UCSD-AML1 (cell line): Measurements from ENCODE around the gene ANP32B.
"Not testable (repeated sequence)": the region's sequence is repeated elsewhere in the genome, so short reads cannot be mapped to it uniquely, and the experiment has no call there.

Source experiments
- DNase-seq: peaks from one replicate; lab custom pipeline; 2025; ENCODE audit not compliant: unreplicated experiment; lab: John Stamatoyannopoulos, UW

Gene ANP32B

DNA sequence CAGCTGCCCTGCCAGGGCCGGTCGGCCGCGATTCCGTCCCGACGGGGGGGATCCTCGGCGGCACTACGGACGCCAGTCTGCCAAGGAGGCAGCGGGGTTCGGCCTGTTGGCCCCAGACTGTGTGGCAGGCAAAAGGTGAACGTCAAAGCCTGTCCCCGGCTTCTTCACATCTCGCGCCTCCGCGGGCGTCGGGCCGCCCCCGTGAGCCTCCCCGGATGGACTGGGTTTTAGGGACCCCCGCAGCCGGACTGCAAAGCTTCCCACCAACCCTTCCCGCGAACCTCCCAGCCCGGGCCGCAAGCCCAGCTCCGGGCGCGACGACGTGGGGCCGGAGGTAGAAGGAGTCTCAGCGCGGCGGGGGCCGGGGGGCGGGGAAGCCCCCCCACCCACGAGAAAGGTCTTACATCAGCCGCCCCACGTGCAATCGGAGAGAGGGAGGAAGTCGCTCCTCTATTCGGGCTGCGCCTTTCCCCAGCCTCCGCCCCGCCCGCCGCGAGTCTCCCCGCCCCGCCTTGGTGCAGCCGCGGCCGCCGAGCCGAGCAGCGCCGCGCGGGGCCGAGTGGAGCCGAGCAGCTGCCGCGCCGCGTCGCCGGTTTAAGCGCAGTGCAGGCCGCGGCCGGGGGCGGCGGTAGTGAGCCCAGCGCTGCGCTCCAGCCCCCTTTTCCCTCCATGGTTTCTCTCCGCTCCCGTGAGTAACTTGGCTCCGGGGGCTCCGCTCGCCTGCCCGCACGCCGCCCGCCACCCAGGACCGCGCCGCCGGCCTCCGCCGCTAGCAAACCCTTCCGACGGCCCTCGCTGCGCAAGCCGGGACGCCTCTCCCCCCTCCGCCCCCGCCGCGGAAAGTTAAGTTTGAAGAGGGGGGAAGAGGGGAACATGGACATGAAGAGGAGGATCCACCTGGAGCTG, at the start of gene ANP32B:
Gene ANP32B (plus strand): TSS at position 659 of the 906 bp plus-strand sequence. CDS start 215 bp downstream, at position 874.
- peak; percentile 97 for DNase-seq

DNA sequence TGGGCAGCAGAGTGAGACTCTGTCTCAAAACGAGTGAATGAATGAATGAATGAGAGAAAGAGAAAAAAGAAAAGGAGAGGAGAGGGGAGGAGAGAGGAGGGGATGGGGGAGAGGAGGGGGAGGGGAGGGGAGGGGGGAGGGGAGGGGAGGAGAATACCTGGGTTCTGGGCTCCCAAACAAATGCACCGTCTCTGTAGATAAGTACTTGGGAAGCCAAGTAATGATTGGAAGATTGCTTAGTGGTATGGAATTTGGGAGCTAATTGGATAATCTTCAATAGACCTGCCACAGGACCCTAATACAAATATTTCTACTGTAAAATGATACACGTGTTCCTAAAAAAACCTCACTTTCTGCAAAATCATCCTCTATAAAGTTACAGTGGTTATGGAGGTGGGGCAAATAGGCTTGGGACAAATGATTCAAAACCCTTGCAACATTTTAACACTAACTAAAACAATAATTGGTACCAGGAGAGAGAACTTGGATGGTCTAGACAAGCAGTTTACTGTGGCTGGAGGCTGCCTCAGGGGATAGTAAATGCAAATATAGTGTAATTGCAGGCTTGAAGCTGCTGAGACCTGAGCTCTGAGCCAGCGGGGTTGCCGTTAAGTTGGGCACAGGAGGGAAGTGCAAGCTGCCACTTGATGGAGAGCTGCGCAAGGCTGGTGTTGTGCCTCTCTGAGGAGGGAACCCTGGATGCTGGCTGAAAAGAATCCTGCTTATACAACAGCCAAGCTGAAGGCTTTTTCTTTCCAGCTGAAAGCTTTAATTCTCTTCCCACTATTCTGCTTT, 48.6 kb upstream of the ANP32B start:
- peak; percentile 31 for DNase-seq

DNA sequence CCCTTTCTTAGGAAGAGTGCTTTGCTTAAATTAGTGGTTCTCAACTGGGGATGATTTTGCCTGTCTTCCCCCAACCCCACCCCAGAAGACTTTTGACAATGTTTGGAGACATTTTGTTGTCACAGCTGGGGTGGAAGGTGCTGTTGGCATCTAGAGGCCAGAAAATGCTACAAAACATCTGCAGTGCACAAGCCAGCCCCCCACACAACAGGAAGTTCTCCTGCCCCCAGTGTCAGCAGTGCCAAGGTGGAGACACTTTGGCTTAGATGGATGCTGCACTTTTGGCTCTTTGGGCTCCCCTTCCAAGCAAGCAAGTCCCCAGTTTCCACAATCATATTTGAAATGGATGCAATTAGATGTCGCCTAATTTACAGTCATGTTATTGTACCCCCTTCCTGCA, 47.9 kb upstream of the ANP32B start:
- DNase-seq = no peak

DNA sequence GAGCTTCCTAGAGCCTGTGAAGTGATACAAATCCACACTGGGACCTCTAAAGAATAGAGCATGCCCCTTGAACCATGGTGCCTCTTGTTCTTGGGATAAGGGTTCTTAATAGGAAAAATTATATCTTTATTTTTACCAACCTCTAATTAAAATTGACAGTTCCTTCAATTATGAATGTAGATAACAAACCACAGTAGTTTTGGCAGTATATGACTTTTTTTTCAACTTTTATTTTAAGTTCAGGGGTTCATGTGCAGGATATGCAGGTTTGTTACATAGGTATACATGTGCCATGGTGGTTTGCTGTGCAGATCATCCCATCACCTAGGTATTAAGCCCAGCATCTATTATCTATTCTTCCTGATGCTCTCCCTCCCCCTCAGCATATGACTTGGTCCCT, 46.1 kb upstream of the ANP32B start:
- no peak for DNase-seq

DNA sequence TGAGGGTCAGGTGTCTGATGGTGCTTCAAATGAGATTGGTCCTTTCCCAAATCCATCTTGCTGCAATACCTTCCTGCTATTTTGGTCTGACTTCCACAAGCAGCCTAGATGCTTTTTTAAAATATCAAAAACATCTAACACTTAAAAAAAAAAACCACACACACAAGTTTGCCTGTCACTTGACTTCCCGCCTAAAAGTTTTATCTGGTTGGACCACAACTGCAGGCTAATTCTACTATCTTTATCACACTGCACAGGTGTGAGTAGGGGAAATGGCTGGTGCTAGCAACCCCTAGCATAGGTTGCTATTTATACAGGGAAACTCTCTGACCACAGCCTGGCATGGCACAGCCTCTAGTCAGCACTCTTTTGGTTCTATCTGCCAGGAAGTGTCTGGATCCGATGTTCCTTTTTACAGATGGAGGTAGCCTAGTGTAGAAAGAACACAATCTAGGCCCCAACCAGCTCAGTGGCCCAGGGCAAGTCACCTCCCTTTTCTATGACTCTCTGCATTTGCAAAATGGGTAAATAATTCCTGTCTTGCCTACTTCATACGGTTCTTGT, 45.0 kb upstream of the ANP32B start, which contains the start of gene HEMGN:
Gene HEMGN (minus strand): TSS at position 92 of the 564 bp plus-strand sequence. CDS start 36 bp downstream, at position 56.
- DNase-seq = peak; percentile 73

DNA sequence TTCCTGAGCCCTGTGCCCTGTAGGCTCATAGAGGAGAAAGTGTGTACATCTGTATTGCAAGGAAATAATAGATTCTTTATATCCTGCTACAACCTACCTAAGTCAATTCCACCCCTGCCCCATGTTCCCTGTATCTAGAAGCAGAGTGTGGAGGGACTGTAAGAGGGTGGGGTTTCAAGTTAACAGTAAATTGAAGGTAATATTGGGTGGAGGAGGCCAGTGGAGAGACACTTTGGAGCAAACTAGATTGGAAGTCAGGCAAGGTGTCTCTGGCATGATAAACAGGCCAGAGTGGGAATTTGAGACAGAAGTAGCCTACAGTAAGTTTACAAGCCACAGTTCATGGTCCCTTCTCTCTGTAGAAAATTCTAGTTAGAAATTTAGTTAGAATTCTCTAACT, 42.9 kb upstream of the ANP32B start:
- no peak for DNase-seq

DNA sequence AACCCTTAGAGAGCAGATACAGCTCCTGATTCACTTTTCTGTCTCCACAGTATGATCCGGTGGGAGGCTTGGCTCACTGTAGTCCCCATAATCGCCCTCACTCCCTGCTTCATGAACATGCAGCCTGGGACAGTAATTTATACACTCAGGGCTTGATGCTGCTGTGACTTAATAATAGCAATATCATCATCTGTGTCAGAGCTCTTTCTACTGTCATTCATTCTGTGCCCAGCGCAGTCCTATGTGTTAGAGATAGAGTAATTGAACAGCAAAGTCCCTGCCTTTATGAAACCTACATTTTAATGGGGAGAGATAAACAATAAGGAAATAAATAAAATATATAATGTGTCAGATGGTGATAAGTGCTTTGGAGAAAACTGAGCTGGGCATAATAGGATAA, 42.4 kb upstream of the ANP32B start:
- no peak for DNase-seq

DNA sequence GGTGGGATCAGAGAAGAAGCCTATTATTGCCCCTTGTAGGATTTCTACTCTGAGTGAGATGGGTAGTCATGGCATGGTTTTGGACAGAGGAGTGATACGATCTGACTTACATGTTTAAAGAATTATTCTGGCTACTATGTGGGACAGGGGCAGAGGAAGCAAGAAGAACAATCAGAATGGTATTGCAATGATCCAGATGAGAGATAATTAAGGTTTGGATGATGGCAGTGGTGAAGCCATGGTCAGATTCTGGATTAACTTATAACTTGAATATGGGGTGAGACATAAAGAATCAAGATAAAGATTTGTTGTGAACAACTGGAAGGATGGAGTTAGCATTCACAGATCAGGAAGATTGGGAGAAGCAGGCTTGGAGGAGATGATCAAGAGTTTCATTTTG, 41.8 kb upstream of the ANP32B start:
- no peak for DNase-seq

DNA sequence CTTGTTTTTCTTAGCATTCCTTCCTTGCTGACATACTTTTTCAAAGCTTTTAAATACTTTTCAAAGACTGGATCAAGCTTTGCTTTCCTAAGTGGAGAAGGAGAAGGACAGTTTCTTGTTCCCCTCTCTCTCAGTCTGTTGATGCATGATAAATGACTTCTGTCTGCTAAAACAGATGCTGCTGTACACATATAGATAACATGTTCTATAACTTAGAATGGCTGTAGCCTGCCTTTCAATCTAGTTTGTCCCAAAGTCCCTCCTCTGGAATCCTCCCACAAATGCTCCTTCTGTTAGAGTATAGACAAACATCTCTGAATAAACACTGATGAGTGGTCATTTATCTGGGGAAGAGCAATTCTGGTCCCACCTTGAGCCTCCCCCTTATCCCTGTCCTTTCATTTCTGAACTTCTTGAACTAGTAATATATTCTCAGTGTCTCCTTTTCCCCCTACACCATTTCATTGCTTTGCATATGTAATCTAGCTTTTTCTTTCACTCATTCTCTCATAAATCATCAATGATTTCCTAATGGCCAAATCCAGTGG, 39.8 kb upstream of the ANP32B start:
- no peak for DNase-seq

DNA sequence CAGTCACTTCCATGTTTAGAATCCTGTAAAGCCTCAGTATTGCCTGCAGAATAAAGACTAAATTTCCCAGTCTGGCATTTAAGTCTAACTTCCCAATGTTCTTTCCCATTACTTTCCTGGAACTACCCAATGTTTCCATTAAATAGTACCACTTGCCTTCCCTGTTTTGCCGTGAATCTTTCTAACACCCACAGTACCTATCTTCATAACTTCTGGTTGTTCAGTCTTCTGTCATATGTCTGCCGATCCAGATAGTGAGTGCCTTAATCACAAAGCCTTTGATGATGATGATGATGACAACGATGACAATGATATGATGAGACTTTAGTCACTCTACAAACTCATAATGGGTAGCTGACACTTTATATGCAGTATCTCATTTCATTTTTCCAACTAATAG, 38.5 kb upstream of the ANP32B start:
- DNase-seq = no peak

DNA sequence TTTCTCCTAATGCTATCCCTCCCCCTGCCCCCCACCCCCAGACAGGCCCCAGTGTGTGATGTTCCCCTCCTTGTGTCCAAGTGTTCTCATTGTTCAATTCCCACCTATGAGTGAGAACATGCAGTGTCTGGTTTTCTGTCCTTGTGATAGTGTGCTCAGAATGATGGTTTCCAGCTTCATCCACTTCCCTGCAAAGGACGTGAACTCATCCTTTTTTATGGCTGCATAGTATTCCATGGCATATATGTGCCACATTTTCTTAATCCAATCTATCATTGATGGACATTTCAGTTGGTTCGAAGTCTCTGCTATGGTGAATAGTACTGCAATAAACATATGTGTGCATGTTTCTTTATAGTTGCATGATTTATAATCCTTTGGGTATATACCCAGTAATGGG, 37.7 kb upstream of the ANP32B start:
- DNase-seq = not testable (repeated sequence)

DNA sequence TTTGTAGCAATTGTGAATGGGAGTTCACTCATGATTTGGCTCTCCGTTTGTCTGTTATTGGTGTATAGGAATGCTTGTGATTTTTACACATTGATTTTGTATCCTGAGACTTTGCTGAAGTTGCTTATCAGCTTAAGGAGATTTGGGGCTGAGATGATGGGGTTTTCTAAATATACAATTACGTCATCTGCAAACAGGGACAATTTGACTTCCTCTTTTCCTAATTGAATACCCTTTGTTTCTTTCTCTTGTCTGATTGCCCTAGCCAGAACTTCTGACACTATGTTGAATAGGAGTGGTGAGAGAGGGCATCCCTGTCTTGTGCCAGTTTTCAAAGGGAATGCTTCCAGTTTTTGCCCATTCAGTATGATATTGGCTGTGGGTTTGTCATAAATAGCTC, 36.0 kb upstream of the ANP32B start:
- DNase-seq = not testable (repeated sequence)

DNA sequence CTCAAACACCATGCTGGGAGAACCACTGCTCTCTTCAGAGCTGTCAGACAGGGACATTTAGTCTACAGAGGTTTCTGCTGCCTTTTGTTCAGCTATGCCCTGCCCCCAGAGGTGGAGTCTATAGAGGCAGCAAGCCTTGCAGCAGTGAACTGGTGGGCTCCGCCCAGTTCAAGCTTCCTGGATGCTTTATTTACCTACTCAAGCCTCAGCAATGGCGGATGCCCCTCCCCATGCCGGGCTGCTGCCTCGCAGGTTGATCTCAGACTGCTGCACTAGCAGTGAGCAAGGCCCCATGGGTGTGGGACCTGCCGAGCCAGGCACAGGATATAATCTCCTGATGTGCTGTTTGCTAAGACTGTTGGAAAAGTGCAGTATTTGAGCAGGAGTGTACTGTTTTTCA, 32.3 kb upstream of the ANP32B start:
- not testable (repeated sequence) for DNase-seq

DNA sequence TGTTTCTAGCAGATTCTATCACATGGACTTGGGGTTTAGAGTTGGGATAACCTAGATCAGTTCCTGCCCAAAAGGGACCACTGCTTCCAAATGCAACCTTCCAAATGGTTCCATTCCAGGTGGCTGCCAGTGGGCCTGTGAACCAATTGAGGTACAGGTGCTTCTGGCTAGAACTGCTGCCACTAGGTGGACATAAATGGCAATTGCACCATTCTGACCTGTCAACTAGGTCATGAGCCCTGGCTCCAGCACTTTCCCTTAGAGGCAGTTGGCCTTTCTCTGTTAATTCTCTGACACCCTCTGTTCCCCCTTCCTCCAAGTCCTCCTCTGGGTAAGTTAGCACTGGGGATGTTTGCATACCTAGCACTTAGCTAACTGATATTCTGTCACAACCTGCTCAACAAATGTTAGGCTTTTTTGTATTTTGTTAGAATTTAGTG, 28.6 kb upstream of the ANP32B start:
- peak; percentile 53 for DNase-seq

DNA sequence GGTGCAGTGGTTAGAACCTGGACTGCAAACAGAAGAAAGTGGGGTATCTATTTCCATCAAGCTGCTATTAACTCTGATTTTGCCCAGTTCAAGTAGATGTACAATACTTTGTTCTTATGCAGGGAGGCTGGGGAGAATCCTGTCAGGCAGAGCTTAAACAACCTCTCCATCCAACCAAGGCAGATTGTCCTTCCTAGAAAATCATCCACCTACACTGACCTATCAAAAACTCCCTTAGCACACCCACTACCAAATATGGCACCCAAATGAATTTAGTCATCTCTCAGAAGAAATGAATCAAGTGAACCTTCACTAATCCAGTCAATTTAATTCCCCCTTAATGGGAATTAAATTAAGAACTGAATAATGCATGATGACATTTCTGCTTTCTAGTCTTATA, 26.8 kb upstream of the ANP32B start:
- DNase-seq = no peak

DNA sequence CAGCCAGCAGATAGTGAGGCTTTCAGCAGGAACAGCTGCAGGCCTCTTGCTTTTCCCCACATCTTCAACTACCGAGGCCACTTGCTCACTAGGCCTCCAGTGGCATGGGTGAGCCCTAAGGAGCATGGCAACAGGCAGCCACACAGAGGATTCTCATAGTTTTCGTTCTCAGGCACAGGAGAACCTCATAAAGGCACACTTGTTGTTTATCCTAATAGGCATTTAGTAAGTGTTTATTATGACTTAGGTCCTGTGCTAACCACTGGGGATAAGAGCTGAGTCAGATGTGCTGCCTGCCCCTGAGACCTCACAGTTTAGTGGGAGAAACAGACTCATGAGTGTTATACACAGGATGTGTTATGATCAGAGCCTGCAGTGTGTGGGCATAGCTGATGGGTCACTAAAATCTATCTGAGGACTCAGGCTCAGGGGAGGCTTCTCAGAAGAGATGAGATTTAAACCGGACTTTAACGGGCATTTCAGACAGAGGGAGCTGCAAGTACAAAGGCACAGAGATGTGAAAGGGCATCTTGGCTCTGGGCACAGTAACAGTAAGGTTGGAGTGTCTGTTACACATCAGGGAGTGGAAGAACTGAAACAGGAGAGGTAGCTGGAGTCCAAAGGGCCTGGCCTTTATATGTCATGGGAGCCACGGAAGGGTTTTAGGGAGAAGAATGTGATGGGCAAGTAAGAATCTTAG, 24.2 kb upstream of the ANP32B start:
- no peak for DNase-seq

DNA sequence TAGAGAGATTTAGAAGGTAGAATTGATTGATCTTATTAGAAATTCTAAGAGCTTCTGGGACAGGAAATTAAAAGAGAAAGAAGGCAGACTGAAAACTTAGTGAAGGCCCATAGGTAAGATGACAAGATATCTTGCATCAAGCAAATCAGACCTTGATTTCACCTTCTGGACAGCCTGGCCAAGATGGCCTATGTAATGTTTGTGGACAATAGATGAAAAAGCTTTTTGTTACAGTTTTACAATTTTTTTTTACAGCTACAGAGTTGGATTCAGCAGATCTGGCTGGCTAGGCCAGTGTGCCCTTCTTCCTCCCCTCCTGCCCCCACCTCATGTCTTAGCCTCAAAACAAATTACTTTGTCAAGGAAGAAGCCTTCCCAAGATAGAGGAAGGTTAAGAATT, 23.6 kb upstream of the ANP32B start:
- no peak for DNase-seq

DNA sequence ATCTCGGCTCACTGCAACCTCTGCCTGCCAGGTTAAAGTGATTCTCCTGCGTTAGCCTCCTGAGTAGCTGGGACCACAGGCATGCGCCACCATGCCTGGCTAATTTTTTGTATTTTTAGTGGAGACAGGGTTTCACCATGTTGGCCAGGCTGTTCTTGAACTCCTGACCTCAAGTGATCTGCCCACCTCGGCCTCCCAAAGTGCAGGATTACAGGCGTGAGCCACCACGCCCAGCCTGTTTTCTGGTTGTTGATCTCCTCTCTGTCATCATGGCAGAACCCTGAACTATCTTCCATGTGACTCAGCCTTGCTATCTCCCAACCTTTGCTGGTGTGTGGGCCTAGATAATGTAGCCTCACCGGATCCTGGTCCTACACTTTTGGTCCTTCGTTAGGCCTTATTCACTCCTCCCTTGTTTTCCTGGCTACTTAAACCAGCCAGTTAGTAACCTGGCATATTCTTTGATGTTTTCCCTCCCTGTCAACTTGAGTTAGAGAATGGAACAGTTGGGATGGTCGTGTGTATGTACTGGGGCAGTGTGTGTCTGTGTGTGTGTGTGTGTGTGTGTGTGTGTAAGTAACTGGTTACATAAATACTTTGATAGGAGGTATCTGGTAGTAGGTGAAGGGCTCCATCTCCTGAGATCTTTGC, 22.3 kb upstream of the ANP32B start:
- not testable (repeated sequence) for DNase-seq

DNA sequence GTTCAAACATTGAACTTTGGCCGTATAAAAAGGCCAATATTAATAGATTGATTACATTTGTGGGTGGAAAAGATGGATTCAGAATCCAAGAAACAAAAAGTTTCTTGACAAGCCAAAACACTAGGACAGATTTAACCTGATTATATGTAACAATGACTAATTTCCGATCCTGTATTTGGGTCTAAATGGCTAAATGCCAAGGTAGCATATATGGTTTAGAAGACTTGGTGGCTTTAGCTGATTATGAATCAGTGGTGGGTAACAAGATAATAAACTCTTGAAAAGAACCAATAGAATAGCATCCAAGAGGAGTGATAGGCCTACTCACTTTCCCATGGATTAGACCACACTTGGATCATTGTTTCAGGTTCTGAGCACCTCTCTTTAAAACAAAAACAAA, 21.8 kb upstream of the ANP32B start:
- DNase-seq = no peak

DNA sequence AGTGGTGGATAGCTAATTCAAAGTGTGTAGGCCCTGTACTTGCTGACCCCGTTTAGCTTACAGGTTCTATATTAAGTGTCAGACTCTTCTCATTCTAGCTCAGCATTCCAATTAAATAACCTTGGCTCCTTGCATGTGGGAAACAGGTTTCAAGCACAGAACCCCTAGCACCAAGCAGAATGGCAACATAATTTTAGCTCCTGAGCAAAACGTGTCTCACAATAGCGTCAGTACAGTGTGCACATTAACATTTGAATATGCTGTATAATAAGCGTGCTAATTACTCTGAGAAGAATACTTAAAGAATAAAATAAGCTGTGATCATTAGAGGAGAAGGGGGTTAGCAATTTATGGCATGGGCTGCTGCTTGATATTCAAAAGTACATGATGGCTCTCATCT, 21.0 kb upstream of the ANP32B start:
- no peak for DNase-seq
